ENCODE measurements around the gene NAGPA.
"Not testable (repeated sequence)": the region's sequence is repeated elsewhere in the genome, so short reads cannot be mapped to it uniquely, and the experiment has no call there.

NAGPA gene

DNA sequence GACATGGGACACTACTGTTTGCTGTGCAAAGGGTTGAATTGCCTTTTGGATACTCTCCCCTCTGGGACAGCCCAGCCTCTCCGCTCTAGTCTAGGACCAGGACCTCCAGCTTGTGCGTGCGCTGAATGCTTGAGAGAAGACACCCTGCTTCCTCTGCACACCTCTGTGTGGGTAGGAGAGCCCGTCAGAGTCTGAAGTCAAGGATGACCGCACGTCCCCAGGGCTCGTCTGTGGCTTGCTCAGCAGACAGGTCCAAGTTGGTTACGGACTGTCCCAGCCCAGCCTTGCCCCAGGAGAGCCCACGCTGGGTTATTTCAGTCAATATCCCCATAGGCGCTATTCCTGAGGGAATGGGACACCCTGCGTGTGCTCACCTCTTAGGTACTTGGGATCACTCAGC is 28.3 kb upstream of the NAGPA start:
- DNase-seq (ENCODE audit: low read depth): no peak

DNA sequence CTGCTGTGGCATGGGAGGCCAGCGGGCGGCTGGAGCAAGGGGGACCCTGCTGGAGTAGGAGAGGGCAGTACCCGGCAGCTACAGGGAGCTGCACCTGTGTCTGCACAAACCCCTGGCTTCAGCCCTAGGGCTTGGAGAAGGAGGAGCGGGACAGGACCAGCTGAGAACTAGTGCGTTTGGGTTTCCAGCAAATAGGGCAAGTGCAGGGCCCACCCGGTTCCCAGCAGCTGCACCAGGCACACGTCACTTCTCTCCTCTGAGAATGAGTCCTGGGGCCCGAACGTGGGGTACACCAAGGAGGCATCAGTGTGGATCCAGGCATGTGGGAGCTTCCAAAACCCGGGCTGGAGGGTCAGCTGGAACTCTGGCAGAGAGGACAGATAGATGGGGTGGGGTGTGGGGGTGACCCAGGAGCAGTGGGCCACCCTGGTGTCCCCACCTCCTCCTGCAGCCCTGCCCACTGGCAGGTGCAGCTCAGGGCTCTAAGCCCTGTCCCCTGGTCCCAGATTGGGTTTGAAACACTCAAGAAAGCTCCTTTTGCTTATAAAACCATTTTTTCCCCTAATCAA is 26.4 kb upstream of the NAGPA start:
- no peak for DNase-seq (ENCODE audit: low read depth)

GRCh38 chr16:5059386-5060072 is 25.8 kb upstream of the NAGPA start:
- no peak for DNase-seq (ENCODE audit: low read depth)

DNA sequence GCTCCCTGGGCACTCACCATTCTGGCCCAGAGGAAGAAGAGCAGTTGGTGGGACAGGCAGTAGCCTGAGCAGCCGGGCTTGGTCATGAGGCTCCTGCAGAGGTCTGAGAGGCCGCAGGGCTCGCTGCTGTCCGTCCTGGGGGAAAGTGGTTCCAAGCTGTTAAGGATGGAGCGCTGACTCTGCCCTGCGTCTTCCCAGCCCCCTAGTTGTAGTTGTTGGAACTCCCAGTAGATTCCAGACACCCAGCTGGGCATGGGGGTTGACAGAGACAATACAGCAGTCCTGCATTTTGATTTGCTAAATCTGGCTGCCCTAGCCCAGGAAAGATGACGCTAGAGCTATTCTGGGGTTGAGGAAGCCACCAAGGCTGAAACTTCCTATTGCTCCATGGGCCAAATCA is 24.7 kb upstream of the NAGPA start:
- no peak for DNase-seq (ENCODE audit: low read depth)

- no peak for DNase-seq (ENCODE audit: low read depth)
Observed at GRCh38 chr16:5056352-5056751, 22.6 kb upstream of the NAGPA start.

DNA sequence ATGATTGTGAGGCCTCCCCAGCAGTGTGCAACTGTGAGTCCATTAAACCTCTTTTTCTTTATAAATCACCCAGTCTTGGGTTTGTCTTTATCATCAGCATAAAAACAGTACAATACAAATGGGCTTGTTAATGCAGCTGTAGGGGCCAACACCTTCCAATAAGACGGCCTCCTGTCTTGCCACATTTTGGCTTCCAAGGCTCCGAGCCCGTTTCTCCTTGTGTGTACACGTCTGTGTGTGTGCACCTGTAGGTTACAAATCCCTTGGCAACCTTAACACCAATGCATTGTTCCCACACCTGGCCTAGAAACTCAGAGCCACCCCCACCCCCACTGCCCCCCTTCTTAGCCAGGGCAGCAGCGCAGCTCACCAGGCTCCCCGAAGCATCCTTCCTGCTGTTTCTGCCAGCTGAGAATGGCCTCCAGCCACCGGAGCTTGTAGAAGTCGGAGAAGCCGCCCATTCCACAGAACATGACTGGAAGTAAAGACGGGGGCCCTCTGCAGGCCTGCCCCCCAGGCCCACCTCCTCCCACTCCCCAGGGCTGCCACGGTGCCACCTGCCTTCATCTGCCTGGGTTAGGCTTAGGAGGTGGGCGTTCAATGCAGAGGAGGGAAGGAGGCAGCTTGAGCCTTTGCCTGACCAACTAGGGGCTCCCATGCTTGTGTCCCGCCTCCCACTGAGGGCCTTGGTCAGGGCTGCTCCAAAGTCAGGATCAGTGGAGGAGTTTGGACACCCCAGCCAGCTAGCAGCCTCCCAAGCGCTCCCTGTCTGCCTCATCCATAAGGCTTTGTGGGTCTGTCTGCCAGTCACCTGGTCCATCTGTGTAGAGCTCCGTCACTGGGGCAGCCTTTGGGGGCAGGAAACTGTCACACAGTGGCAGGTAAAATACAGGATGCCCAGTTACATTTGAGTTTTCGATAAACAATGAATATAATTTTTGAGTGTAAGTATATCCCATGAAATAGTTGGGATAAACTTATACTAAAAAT is 21.4 kb upstream of the NAGPA start:
- no peak for DNase-seq (ENCODE audit: low read depth)

DNA sequence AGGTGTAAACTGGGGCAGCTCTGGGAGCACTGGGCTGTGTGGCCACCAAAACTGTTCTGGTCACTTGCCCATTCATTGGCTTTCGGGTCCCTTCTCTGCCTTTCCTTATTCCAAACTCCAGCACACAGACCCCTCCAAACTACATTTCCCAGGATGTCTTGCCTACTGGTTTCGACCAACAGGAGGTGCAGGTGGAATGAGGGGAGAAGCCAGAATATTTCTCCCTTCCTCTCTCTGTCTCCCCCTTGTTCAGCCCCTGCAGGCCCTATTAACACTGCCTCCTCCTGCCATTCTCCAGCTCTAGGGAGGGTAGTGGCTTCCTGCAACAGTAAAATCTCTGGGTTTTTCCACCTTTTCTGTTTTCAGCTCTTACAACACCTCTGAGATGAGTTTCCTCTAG is 13.2 kb upstream of the NAGPA start:
- no peak for DNase-seq (ENCODE audit: low read depth)

GRCh38 chr16:5045499-5046115 is 11.9 kb upstream of the NAGPA start:
- no peak for DNase-seq (ENCODE audit: low read depth)

DNA sequence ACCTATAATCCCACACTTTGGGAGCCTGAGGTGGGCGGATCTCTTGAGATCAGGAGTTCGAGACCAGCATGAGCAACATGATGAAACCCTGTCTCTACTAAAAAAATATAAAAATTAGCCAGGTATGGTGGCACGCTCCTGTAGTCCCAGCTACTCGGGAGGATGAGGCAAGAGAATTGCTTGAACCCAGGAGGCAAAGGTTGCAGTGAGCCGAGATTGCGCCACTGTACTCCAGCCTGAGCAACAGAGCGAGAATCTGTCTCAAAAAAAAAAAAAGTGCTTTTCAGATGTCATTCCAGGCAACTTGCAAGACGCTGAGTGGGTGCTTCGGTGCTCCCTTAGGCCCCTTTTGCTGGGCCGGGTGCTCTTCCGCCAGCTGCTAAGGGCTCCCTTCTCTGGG is 10.8 kb upstream of the NAGPA start:
- not testable (repeated sequence) for DNase-seq (ENCODE audit: low read depth)

DNA sequence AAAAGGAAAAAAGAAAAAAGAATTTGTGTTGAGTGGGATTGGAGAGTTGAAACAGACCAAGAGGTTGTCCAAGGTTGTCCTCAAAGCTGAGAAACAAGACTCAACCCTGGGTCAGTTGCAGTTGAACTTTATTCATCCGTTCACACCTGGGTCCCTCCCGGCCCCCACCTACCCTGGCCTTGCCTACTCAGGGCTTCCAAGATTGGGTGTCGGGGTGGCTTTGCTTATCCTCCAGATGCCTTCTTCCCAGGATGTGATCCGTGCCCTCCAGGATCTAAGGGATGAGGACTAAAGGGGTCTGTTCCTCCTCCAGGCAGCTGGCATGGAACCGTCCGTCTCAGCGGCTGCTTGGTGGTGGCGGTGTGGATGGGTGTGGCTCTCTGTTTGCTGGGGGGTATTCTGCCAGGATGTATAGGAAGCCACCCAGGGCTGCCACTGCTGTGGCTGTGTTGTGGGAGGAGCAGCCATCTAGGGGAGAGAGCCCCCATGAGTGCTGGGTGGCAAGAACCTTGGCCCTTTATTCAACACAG is 10.3 kb upstream of the NAGPA start:
- DNase-seq (ENCODE audit: low read depth): no peak

DNA sequence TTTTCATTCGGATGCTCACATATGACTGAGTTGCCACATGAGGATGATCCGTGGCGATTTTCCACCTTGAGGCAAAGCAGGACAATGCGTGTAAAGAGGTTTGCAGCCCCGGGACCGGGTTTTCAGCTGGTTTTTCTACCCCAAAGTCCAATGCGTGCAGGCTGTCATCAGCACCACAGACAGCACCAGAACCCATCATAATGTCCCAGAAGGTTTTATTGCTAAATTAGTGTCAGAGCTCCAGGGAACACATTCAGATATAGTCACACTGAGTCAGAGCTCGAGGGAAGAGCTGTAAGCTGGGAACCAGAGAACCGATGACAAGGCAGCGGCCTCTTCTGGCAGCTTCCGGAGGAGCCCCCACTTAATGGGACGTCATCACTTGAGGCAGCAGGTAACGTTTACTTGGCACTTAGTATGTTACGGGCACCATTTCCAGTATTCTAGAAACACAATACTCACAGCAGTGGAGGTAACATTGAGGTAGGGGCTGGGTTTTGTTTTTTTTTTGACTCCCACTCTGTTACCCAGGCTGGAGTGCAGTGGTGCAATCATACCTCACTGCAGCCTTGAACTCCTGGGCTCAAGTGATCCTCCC is 8.9 kb upstream of the NAGPA start:
- DNase-seq (ENCODE audit: low read depth): no peak

DNA sequence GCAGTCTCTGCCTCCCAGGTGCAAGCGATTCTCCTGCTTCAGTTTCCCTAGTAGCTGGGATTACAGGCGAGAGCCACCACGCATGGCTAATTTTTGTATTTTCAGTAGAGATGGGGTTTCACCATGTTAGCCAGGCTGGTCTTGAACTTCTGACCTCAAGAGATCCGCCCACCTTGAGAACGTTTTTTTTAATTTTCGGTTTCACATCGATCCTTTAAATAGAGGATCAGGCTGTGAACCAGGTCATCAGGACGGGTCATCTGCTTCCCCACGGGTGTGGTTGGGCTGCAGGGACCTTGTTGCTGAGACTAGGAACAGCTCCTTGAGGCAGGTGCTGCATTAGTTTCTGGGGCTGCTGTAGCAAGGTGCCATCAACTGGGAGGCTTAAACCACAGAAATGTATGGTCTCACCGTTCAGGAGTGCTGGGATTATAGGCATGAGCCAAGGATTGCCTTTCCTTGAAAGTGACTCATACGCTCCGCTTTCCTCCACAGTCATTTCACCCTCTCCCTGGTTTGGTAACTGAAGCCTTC is 7.9 kb upstream of the NAGPA start:
- DNase-seq (ENCODE audit: low read depth): peak; percentile 40

GRCh38 chr16:5040451-5040850 is 6.7 kb upstream of the NAGPA start:
- DNase-seq (ENCODE audit: low read depth): no peak

GRCh38 chr16:5036228-5037156 is 2.8 kb upstream of the NAGPA start:
- DNase-seq (ENCODE audit: low read depth): no peak

- DNase-seq (ENCODE audit: low read depth): no peak
Observed at GRCh38 chr16:5035909-5036227, 2.1 kb upstream of the NAGPA start.

GRCh38 chr16:5034167-5034523 is 410 bp upstream of the NAGPA start:
- DNase-seq (ENCODE audit: low read depth): no peak

DNA sequence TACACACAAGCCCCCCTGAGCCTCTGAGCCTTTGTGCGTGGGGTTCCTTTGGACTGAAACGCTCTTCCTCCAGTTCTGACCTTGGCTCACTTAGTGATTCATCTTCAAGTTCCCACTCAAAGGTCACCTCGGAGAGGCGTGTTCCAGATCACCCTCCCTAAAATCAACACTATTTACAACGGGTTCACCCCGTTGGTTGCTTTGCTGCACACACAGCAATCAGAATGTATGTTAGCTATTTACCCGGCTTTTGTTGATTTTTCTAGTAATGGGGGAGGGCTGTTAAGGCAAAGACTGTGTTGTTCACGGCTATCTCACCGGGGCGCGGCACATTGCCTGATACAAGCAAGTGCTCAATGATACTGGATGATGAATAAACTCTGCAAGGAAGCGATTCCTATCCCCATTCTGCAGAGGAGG is 977 bp downstream of the NAGPA start:
- no peak for DNase-seq (ENCODE audit: low read depth)

DNA sequence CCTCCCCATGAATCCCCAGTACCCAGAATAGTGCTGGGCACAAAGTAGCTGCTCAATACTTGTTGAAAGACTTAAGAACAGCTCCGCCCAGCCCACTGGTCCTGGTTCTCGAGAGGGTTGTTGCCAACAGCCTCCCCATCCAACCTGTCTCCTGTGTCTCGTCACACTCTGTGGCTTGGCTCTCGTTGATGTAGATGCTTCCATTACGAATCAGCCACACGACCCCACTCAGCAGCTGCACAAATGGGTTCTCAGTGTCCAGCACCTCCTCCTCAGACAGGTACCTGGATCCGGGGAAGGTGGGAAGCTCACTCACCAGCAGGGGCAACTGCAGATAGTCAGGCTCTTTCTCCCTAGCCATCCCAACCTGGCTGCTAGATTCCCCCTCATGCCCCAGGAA is 2.1 kb downstream of the NAGPA start:
- DNase-seq (ENCODE audit: low read depth): no peak

DNA sequence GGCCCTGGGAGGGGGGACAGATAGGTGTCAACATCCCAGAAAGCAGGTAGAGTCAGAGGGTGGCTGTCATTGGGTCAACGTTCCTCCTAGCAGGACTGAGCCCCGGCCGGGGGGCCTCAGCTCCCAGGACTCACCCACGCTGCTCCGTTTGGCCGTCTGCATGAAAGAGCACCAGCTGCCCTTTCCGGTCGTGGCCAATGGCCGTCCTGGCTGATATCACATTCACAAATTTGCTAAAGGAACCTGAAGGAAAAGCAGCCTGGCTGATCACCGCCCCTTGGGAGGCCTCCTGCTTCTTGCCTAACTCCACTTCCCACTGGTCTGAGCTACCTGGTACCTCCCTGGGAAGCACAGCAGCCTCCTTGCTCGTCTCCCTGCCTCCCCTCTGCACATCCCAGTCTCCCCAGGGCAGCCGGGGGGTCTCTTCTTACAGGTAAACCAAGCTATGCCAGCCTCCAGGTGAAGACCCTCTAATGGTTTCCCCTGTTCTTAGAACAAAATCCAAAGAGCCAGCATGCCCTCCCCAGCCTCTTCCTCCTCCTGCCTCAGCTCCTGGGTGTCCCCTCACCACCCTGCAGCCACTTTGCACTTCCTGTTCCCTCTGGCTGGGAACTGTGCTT is 3.4 kb downstream of the NAGPA start:
- DNase-seq (ENCODE audit: low read depth): no peak

DNA sequence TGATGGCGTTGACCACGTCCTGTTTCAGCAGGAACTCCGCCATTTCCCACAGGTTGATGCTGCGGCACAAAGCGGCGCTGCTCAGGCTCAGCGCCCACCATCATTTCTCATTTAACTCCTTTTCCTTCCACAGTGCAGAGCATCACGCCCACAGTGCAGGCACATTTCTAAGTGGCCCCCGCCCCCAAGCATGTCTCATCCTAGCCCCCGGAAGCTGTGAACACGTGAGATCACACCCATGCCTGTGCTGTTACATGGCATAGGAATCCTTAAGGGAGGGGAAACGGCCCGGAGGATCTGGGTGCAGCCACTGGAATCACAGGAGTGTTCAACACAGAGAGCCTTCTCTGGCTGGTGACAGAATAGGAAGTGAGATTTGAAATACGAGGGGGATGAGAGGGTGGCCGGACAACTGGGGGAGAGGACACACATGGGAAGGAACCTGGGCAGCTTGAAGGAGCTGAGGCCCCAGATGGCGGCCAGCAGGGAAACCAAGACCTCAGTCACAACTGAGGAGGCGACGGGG is 4.7 kb downstream of the NAGPA start:
- no peak for DNase-seq (ENCODE audit: low read depth)

Data from HS-5 (cell line).